MCF 10A (cell line): ENCODE results near the gene MAP3K5. TPM values are rescaled to one million over a fixed set of nuclear protein-coding genes. Genes with fewer than 3 reads are reported as not detected.
A peak's percentile ranks its signal among the peaks of the same experiment; 100 is the strongest.

Experiments
- BruUV-seq: library from RNA; stranded (reverse); fragments of 400-500 nt; replicated peaks from 2 replicates; lab custom pipeline; 2021; lab: Mats Ljungman, UMichigan
- CTCF ChIA-PET: fragments of 300-600 bp; sonication (Branson Sonifier 250); formaldehyde crosslinking; extraction: SDS; loops from one replicate; lab custom pipeline; 2021; ENCODE audit warnings: antibody characterized with exemption, inconsistent platforms; lab: Yijun Ruan, JAX
- POLR2A ChIA-PET: fragments of 300-600, 350-650 bp; sonication (Branson Sonifier 250); formaldehyde crosslinking; extraction: SDS; loops from one replicate; lab custom pipeline; 2020; ENCODE audit warnings: antibody characterized with exemption, inconsistent platforms; lab: Yijun Ruan, JAX
- DNase-seq: peaks from one replicate; pipeline ENCODE4 v3.0.0-alpha.2; 2018; ENCODE audit not compliant: unreplicated experiment
- H3K27ac Mint-ChIP-seq: one replicate; pipeline ENCODE4 v1.8.0; 2022; ENCODE audit warnings: mild to moderate bottlenecking, low read depth, mixed read lengths; ENCODE audit not compliant: unreplicated experiment
- H3K27me3 Mint-ChIP-seq: one replicate; pipeline ENCODE4 v1.8.0; 2022; ENCODE audit warnings: mixed read lengths; ENCODE audit not compliant: insufficient read depth, unreplicated experiment
- H3K36me3 Mint-ChIP-seq: one replicate; pipeline ENCODE4 v1.8.0; 2022; ENCODE audit warnings: mild to moderate bottlenecking, moderate library complexity, mixed read lengths; ENCODE audit not compliant: insufficient read depth, unreplicated experiment
- H3K4me1 Mint-ChIP-seq: one replicate; pipeline ENCODE4 v1.8.0; 2022; ENCODE audit warnings: mixed read lengths; ENCODE audit not compliant: insufficient read depth, unreplicated experiment
- H3K4me3 Mint-ChIP-seq: one replicate; pipeline ENCODE4 v1.8.0; 2022; ENCODE audit warnings: mild to moderate bottlenecking, moderate library complexity, mixed read lengths; ENCODE audit not compliant: unreplicated experiment
- H3K9me3 Mint-ChIP-seq: one replicate; pipeline ENCODE4 v1.8.0; 2022; ENCODE audit warnings: mixed read lengths; ENCODE audit not compliant: unreplicated experiment
- intact Hi-C: fragments of 100-400 bp; cut with micrococcal nuclease; formaldehyde crosslinking; loops from 2 replicates; pipeline ENCODE4 v1.14.1; 2022
- total RNA-seq: library from RNA; stranded (reverse); gene quantifications from 2 replicates; pipeline ENCODE4 v1.2.3, GENCODE V29; 2022
- TF ChIP-seq, protein P1 (sequence below): fragments of 200-600 bp; IDR thresholded peaks from one replicate; pipeline ENCODE4 v1.8.0; 2022; ENCODE audit warnings: antibody characterized with exemption, mild to moderate bottlenecking; ENCODE audit not compliant: unreplicated experiment

Gene MAP3K5
- total RNA-seq, 1 experiment from 2014 or later, result 8.4 TPM

DNA sequence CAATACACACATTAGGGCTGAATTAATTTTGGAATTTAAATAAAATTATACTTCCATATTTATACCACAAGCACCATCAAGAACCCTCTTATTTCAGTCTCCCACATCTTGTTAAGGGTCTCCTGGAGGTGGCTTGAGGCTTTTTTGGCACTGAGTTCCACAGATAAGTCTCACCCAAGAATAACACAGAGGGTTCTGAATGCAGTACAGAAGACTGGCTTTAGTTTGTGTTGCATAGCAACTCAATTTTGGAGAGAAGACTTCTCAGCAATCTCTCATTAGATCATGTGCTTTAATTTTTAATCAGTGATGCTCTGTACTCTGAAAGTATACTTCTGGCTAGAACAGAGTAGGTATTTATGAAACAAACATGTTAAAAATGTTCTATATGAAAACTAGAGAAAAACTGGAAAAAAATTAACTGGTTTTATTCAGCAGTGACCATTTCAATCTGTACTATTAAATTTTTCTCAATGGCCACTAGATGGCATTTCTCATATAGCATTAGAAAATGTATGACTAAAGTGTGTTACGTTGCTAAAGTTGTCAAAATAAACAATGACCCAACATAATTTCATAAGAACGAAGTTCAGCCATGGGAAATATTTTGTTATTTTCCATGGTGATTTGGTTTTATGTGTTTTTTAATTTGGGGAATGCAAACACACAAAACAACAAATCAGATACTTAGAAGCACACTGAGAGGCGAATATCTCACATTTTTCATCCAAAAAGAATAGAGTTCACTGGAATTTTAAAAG is 209.4 kb downstream of the MAP3K5 start:
- intact Hi-C loops, result loop anchor here (1.0 to 2.0 kb wide), 4 partner anchors 27 to 430 kb away; no protein-coding TSS in a partner anchor
- Mint-ChIP-seq H3K4me3 (no peak overlapping the region), H3K27me3 (no peaks in the 10 kb centered on the region), H3K27ac (peak overlapping the region; percentile 96), H3K9me3 (no peaks in the 10 kb centered on the region), H3K36me3 (peaks cover 39% of the 10 kb centered on the region), H3K4me1 (peaks cover 23% of the 10 kb centered on the region)
- BruUV-seq, result no TSS peak
- TF ChIP-seq, protein P1, sequence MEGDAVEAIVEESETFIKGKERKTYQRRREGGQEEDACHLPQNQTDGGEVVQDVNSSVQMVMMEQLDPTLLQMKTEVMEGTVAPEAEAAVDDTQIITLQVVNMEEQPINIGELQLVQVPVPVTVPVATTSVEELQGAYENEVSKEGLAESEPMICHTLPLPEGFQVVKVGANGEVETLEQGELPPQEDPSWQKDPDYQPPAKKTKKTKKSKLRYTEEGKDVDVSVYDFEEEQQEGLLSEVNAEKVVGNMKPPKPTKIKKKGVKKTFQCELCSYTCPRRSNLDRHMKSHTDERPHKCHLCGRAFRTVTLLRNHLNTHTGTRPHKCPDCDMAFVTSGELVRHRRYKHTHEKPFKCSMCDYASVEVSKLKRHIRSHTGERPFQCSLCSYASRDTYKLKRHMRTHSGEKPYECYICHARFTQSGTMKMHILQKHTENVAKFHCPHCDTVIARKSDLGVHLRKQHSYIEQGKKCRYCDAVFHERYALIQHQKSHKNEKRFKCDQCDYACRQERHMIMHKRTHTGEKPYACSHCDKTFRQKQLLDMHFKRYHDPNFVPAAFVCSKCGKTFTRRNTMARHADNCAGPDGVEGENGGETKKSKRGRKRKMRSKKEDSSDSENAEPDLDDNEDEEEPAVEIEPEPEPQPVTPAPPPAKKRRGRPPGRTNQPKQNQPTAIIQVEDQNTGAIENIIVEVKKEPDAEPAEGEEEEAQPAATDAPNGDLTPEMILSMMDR, result peak; percentile 47
- ChIA-PET CTCF (interaction anchor here (0.7 to 2.2 kb wide), 6 partner anchors 18 to 263 kb away, joined by 3 to 25 read pairs (median 5); partner anchors contain the start of gene MAP3K5), POLR2A (interaction anchor here (0.8 to 4.5 kb wide), 7 partner anchors 63 to 294 kb away, joined by 3 to 30 read pairs (median 4); partner anchors contain the start of genes BCLAF1 and MAP3K5)
- peak; percentile 76 for DNase-seq

DNA sequence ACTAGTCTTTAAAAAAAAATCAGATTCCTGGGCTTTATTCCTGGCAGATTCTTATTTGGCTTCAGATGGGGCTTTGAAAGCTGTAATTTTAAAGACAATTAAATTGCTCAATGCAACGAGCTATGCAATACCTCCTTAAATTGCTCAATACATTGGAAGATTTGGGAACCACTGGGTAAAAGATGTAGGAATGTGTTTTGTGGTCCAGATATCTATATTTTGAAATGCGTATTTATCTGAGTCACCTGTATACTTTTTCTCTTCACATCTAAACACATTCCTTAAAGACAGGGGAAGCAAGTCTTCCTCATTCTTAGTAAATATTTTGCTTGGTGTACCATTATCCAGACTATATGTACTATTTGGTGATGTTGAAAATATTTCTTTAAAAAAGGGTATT is 212.5 kb downstream of the MAP3K5 start:
- Mint-ChIP-seq H3K36me3 (peaks cover 39% of the 10 kb centered on the region), H3K4me1 (peaks cover 15% of the 10 kb centered on the region), H3K27ac (peak overlapping the region; percentile 49), H3K9me3 (no peaks in the 10 kb centered on the region), H3K27me3 (no peaks in the 10 kb centered on the region), H3K4me3 (no peak overlapping the region)
- DNase-seq, result peak; percentile 84
- BruUV-seq, result no TSS peak
- intact Hi-C loops, result no loop called here
- TF ChIP-seq, protein P1, result no peak
- CTCF ChIA-PET, result interaction anchor here (0.6 to 2.0 kb wide), 3 partner anchors 78 to 248 kb away, joined by 3 to 10 read pairs (median 3); partner anchors contain the start of gene MAP3K5
- POLR2A ChIA-PET, result interaction anchor here (0.7 to 1.4 kb wide), 4 partner anchors 22 to 212 kb away, joined by 3 to 4 read pairs (median 3); partner anchors contain the start of genes MAP3K5 and MAP7

DNA sequence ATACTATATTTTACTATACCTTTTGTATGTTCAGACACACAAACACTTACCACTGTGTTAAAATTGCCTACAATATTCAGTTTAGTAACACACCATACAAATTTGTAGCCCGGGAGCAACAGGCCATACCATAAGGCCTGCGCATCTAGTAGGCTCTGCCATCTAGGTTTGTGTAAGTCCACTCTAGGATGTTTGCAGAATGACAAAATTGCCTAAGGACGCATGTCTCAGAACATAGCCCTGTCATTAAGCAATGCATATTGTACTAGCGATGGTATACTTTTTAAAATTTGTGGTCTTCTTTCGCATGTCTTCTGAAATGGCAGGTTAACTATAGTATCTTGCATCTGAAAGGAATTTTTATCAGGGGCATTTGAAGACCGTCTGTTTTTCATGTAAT is 215.5 kb downstream of the MAP3K5 start:
- intact Hi-C loops, result no loop called here
- TF ChIP-seq, protein P1, result no peak
- BruUV-seq, result no TSS peak
- peaks cover 37% of the 10 kb centered on the region for H3K36me3 Mint-ChIP-seq
- ChIA-PET CTCF (interaction anchor here (0.6 to 0.7 kb wide), 2 partner anchors 68 to 118 kb away, joined by 3 read pairs; no protein-coding TSS in a partner anchor), POLR2A (interaction anchor here (0.6 kb wide), 1 partner anchor 226 kb away, joined by 4 read pairs; no protein-coding TSS in a partner anchor)
- H3K9me3 Mint-ChIP-seq, result peaks cover 3% of the 10 kb centered on the region
- no peak overlapping the region for H3K4me3 Mint-ChIP-seq
- peaks cover 11% of the 10 kb centered on the region for H3K4me1 Mint-ChIP-seq
- no peak for DNase-seq
- no peaks in the 10 kb centered on the region for H3K27me3 Mint-ChIP-seq
- no peak overlapping the region for H3K27ac Mint-ChIP-seq

DNA sequence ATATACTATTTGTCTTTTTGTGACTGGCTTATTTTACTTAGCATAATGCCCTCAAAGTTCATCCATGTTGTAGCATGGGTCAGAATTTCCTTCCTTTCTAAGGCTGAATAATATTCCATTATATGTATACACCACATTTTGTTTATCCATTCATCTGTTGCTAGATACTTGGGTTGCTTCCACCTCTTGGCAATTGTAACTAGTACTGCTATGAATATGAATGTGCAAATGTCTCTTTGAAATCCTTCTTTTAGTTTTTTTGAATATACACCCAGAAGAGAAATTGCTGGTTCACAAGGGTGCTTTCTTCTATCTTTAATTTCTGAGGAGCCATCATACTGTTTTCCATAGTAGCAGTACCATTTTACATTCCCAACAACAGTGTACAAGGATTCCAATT is 220.8 kb downstream of the MAP3K5 start:
- no peak overlapping the region for H3K27ac Mint-ChIP-seq
- H3K4me3 Mint-ChIP-seq, result no peak overlapping the region
- no TSS peak for BruUV-seq
- peaks cover 19% of the 10 kb centered on the region for H3K9me3 Mint-ChIP-seq
- peaks cover 25% of the 10 kb centered on the region for H3K36me3 Mint-ChIP-seq
- H3K4me1 Mint-ChIP-seq, result no peaks in the 10 kb centered on the region
- H3K27me3 Mint-ChIP-seq, result no peaks in the 10 kb centered on the region
- ChIA-PET POLR2A (no interaction called here), CTCF (interaction anchor here (0.6 kb wide), 1 partner anchor 359 kb away, joined by 3 read pairs; no protein-coding TSS in a partner anchor)
- TF ChIP-seq, protein P1, result no peak
- intact Hi-C loops, result no loop called here
- DNase-seq, result no peak
